Measurements from ENCODE around the gene GLTPD2.
"Not testable (repeated sequence)": the region's sequence is repeated elsewhere in the genome, so short reads cannot be mapped to it uniquely, and the experiment has no call there.

GLTPD2 gene

DNA sequence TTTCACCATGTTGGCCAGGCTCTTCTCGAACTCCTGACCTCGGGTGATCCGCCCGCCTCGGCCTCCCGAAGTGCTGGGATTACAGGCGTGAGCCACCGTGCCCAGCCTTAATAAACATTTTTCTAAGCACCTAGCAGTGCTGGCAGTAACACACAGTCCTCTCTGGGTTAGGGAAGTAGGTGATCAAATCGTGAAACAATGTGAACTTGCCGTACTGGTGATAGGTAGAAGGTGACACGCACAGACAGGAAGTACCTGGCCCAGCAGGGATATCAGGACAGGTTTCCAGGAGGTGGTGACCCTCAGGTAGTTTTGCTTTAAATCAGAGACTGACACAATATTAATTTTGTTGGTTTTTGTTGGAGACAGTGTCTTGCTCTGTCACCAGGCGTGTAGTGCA is 22.7 kb downstream of the GLTPD2 start:
- DNase-seq: no peak

DNA sequence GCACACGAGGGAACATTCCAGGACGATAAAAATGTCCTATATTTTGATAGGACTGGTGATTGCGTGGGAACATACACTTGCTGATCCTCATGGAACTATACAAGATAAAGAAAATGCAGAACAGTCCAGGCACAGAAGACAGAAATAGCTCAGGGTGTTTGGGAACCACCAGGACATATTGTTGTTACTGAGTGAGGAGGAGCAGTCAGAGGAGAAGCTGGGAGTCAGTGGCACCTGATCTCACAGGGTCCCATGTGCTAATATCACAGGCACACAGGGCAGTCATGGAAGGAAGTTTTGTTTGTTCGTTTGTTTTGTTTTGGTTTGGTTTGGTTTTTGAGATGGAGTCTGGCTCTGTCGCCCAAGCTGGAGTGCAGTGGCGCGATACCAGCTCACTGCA is 23.9 kb downstream of the GLTPD2 start:
- no peak for DNase-seq

- no peak for DNase-seq
Observed at GRCh38 chr17:4815043-4815675, 26.4 kb downstream of the GLTPD2 start.

DNA sequence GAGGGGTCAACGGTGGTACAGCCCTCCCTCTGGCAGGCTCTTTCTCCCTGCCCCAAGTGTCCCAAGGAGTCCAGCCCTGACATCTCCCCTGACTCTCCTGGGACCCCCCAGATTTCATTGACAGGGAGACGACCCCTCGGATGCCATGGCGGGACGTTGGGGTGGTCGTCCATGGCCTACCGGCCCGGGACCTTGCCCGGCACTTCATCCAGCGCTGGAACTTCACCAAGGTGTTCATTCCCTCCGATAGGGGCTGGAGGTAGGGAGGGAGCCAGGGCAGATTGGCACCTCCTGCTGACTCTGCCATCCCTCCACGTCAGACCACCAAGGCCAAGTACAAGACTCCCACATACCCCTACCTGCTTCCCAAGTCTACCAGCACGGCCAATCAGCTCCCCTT is 28.1 kb downstream of the GLTPD2 start:
- DNase-seq: no peak

DNA sequence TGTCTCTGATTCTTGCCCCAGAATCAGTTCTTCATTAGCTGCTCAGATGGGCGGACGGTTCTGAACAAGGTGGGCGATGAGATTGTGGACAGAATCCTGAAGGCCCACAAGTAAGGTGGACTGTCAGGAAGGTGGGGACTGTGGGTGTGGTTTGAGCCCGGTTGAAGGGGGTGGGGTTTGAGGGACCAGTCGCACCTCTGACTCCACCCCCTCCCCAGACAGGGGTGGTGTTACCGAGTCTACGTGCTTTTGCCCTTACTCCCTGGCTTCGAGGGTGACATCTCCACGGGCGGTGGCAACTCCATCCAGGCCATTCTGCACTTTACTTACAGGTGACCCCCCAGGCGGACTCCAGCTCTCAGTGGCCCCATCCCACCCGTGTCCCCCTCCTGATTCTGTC is 29.5 kb downstream of the GLTPD2 start:
- DNase-seq: no peak

GRCh38 chr17:4822835-4823234 is 34.1 kb downstream of the GLTPD2 start:
- no peak for DNase-seq

DNA sequence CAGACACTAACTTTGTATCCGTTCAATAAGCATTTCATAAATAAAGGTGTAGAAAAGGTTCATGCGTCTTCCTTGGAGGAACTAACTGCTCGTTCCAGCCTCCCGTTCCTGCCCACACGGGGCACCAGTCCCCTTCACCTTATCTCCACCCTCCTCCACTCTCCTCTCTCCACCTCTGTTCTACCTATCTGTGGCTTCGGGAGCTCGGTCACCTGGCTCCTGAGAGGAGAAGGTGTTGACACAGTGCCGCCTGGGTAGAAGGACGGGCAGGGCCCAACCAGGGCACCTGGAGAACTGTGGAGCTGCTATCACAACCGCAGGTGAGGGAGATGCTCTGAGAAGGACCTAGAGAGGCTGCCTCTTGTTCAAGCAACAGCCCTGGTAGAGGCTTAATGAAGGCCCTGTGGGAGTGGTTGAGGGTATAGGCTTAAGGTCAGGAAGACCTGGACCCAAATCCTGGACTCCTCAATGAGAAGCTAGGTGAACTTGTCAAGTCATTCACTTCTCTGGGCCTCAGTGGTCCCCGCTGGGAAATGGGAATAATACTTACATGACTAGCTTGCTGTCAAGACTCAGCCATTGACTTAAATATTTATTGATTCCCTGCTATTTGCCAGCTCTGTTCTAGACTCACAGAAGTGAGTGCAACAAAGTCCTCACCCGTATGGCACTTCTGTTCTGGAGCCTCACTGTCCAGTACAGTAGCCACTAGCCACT is 34.8 kb downstream of the GLTPD2 start:
- DNase-seq: no peak

GRCh38 chr17:4827399-4827798 is 38.6 kb downstream of the GLTPD2 start:
- DNase-seq: no peak

GRCh38 chr17:4832829-4833177 is 44.0 kb downstream of the GLTPD2 start:
- not testable (repeated sequence) for DNase-seq

GRCh38 chr17:4833178-4833940 is 44.6 kb downstream of the GLTPD2 start, which contains the start of gene MINK1:
MINK1 (plus strand) TSS chr17:4833340; CDS start chr17:4833584, 244 bp downstream.
- DNase-seq: peak; percentile 83

GRCh38 chr17:4833941-4834680 is 45.3 kb downstream of the GLTPD2 start:
- peak; percentile 2 for DNase-seq

- DNase-seq: no peak
Observed at GRCh38 chr17:4834681-4835020, 45.9 kb downstream of the GLTPD2 start.

DNA sequence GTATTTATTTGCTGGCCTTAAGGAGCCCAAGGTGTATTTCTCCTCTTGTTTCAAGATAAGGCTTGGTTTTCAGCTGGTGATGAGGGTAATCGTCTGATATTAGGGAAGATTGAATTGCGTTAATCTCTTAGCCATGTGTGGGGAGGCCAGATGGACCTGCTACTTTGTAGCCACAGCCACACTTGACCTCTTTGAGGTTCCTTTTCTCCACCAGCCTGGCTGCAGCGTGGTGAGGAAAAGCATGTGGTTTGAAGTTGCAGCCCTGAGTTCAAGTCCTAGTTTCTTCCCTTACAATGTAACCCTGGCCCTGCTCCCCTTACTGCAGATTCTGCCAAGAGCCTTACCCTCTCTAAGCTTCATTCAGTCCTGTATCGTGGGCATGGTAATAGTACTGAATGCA is 47.5 kb downstream of the GLTPD2 start:
- no peak for DNase-seq

DNA sequence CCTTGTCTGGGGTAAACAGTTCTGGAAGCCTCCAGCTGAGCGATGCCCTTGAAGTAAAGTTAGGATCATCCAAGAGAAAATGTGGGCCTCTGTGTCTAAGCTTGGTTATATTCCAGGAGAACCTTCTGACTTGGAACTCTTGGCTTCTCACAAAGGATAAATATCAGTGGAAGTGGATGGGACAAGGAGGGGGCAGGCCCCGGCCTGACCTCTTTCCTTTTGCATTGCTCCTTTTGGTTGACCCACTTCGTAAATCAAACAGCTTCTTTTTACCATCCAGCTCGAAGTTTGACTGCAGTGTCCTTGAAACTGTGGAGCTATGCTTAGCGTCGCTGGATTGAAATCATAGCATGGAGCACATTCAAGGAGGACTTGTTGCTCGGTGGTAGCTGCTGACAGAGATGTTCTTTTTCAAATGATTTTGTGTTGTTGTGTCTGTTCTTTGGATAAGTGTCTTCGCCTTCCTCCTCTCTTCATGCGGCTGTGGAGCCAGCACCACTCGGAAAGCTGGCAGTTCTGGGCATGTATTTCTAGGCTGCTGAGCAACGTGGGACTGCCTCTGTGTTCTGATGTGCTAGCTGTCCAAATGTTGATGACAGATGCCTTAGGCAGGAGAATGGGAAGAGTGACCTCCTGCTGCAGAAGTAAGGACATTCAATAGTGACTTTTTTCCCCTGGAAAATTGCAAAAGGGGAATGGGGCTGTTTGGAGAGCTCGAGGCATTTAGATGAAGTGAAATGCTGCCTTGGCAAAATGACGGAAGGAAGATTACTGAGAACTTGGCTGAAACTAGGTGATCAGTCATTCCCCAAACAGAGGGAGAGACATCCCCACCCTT is 48.9 kb downstream of the GLTPD2 start:
- no peak for DNase-seq

- DNase-seq: no peak
Observed at GRCh38 chr17:4838309-4838785, 49.6 kb downstream of the GLTPD2 start.

GRCh38 chr17:4839221-4839620 is 50.5 kb downstream of the GLTPD2 start:
- no peak for DNase-seq
